Left lung (tissue), 10 donors: ENCODE results near the gene PRSS21. TPM values are rescaled to one million over a fixed set of nuclear protein-coding genes. Genes with fewer than 3 reads are reported as not detected.
A peak's percentile ranks its signal among the peaks of the same experiment; 100 is the strongest.

Experiments
- ATAC-seq: fragments of 200-7000 bp; cut with Tn5 transposase; one replicate; pipeline ENCODE4 v1.9.1; 2020; ENCODE audit warnings: moderate library complexity
- DNase-seq, 4 donors: peaks; one replicate each; pipeline ENCODE4 v3.0.0-alpha.2; 2013 to 2020
- H3K27ac ChIP-seq, 2 donors: fragments of 200-600 bp; sonication (generic) in 1 of 2; one replicate each; pipeline versions ENCODE4 v1.5.0 to v1.8.0; 2020 to 2021
- H3K27me3 ChIP-seq, 2 donors: fragments of 200-600 bp; sonication (generic) in 1 of 2; one replicate each; pipeline versions ENCODE4 v1.5.0 to v1.8.0; 2020 to 2021
- H3K36me3 ChIP-seq, 2 donors: fragments of 200-600 bp; sonication (generic) in 1 of 2; one replicate each; pipeline versions ENCODE4 v1.5.0 to v1.8.0; 2020 to 2021
- H3K4me1 ChIP-seq, 2 donors: fragments of 200-600 bp; one replicate each; pipeline ENCODE4 v1.8.0; 2021
- H3K4me3 ChIP-seq, 2 donors: fragments of 200-600 bp; sonication (generic) in 1 of 2; one replicate each; pipeline versions ENCODE4 v1.5.0 to v1.8.0; 2020 to 2021; ENCODE audit warnings: mild to moderate bottlenecking in 1 of 2
- H3K9me3 ChIP-seq, 2 donors: fragments of 200-600 bp; sonication (generic) in 1 of 2; one replicate each; pipeline versions ENCODE4 v1.5.0 to v1.8.0; 2020 to 2021
- CTCF ChIP-seq, 2 donors: fragments of 200-600 bp; sonication (generic) in 1 of 2; IDR thresholded peaks; one replicate each; pipeline versions ENCODE4 v1.5.0 to v1.8.0; 2021; ENCODE audit warnings: antibody characterized with exemption in 2 of 2
- intact Hi-C, 2 donors: fragments of 100-400 bp; cut with DNase I; formaldehyde crosslinking; loops; one replicate each; pipeline versions ENCODE4 v1.11.2 to v1.14.2; 2022
- polyA plus RNA-seq, 6 donors: library from polyadenylated mRNA; unstranded; fragments of 120-200 nt; gene quantifications; one replicate each; pipeline ENCODE4 v1.2.1, GENCODE V29; 2013; ENCODE audit not compliant: insufficient read length in 6 of 6
- total RNA-seq, 2 donors: library from RNA; stranded (reverse); fragmentation: NEBNext Ultra II Directional; extraction: Animal tissue kit (Norgen Biotek cat#: 25700); gene quantifications; one replicate each; pipeline ENCODE4 v1.2.1, GENCODE V29; 2021
- donor health status: DM: no; HTN: yes; CAD: no.
- donor health status: DM: no; HTN: no; CAD: no.

The PRSS21 gene
- total and polyA plus RNA-seq, 8 donors: 0.25 to 2.5 (median 0.33) TPM; not detected in 2

- TF ChIP-seq CTCF (IDR thresholded peaks at IDR 0.05): no peak
- H3K4me3 ChIP-seq: peak within 1 kb of the TSS; percentile 95 to 99
- H3K4me1 ChIP-seq: peaks cover 22 to 37% of the 10 kb centered on the region in 2 donors
- peak within 1 kb of the TSS; percentile 96 to 100 for H3K27ac ChIP-seq
- peak; percentile 87 to 98 (median 90) for DNase-seq
- peak; percentile 94 for ATAC-seq
- H3K36me3 ChIP-seq: peaks cover 0 to 31% of the 10 kb centered on the region in 2 donors
- H3K9me3 ChIP-seq: no peaks in the 10 kb centered on the region
- intact Hi-C loops: no loop called here
- no peaks in the 10 kb centered on the region for H3K27me3 ChIP-seq
Measured at GRCh38 chr16:2777231-2777902, 39.7 kb upstream of the PRSS21 start, which contains the start of gene ELOB. Gene ELOB (minus strand): TSS chr16:2777280. CDS start chr16:2777239, 41 bp downstream.

DNA sequence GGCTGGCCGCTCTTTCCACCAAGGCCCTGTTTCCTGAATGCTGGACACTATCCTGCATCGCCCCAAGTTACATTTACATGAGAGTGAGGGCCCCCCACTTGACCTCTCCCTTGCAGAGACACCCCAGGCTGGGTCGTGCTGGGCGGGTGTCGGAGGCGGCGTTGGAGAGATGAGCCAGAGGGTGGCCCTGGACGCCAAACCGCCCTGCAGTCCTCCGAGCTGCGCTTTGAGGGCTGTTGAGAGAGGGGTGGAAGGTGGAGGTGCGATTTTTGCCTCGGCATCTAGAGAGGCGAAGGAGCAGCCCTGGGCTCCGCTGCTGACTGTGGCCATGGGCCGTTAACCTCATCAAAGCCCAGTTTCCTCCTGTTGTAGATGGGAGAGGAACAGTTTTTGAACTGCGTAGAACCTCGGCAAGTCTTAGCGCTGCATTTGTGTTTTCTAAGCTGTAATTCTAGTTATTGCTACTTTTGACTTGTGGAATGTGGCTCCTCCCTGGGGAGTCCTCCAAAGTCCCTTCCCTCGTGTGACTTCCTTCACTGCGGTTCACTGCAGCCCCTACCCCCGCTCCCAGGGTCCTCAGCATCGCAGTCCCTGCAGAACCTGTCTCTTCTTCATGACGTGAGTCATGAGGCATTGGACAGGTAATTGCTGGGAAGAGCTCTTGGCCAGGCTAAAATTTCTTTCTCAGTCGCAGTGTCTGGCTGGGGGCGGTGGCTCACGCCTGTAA is 39.0 kb upstream of the PRSS21 start:
- DNase-seq (peak in 1 of 4 donors; percentile 36), ATAC-seq (peak; percentile 58)
- Histone ChIP-seq H3K27me3 (peaks cover 0 to under 1% of the 10 kb centered on the region in 2 donors), H3K27ac (peak overlapping the region; percentile 96 to 100), H3K4me3 (peak overlapping the region; percentile 95 to 99), H3K4me1 (peaks cover 22 to 37% of the 10 kb centered on the region in 2 donors), H3K9me3 (no peaks in the 10 kb centered on the region), H3K36me3 (peaks cover 0 to 24% of the 10 kb centered on the region in 2 donors)
- intact Hi-C loops: no loop called here
- TF ChIP-seq CTCF (IDR thresholded peaks at IDR 0.05): no peak

DNA sequence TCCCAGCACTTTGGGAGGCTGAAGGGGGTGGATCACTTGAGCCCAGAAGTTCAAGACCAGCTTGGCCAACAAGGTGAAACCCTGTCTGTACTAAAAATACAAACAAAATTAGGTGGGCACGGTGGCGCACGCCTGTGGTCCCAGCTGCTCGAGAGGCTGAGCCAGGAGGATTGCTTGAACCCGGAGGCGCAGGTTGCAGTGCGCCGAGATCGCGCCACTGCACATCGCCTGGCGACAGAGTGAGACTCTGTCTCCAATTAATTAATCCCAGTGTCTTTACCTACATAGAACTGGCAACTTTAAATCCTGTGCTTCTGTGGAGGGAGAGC is 38.4 kb upstream of the PRSS21 start:
- intact Hi-C loops: no loop called here
- TF ChIP-seq CTCF (IDR thresholded peaks at IDR 0.05): no peak
- no peak for ATAC-seq
- Histone ChIP-seq H3K36me3 (peaks cover 0 to 19% of the 10 kb centered on the region in 2 donors), H3K27ac (peak overlapping the region in 1 of 2 donors; percentile 100), H3K4me1 (peaks cover 22 to 37% of the 10 kb centered on the region in 2 donors), H3K27me3 (peaks cover 0 to 6% of the 10 kb centered on the region in 2 donors), H3K4me3 (peak overlapping the region; percentile 95 to 99), H3K9me3 (no peaks in the 10 kb centered on the region)
- DNase-seq: peak in 1 of 4 donors; percentile 28

GRCh38 chr16:2779151-2779920 is 37.7 kb upstream of the PRSS21 start:
- Histone ChIP-seq H3K27me3 (peaks cover 0 to 11% of the 10 kb centered on the region in 2 donors), H3K9me3 (no peaks in the 10 kb centered on the region), H3K36me3 (peaks cover 0 to 12% of the 10 kb centered on the region in 2 donors), H3K27ac (no peak overlapping the region), H3K4me1 (peaks cover 22 to 34% of the 10 kb centered on the region in 2 donors), H3K4me3 (no peak overlapping the region)
- DNase-seq (peak in 1 of 4 donors; percentile 19), ATAC-seq (no peak)
- intact Hi-C loops: no loop called here
- no peak for TF ChIP-seq CTCF (IDR thresholded peaks at IDR 0.05)
